Measurements from ENCODE around the gene PI4KB.
A peak's percentile ranks its signal among the peaks of the same experiment; 100 is the strongest.

PI4KB gene

GRCh38 chr1:151311589-151312331, 15.5 kb downstream of the PI4KB start:
- DNase-seq = no peak

GRCh38 chr1:151311011-151311410, 16.2 kb downstream of the PI4KB start:
- peaks cover 55% of the 10 kb centered on the region for H3K36me3 Mint-ChIP-seq (ENCODE audit: low read depth)
- no peaks in the 10 kb centered on the region for H3K9me3 Mint-ChIP-seq
- H3K27me3 Mint-ChIP-seq (ENCODE audit: low read depth, poor library complexity) = no peaks in the 10 kb centered on the region
- no peak for DNase-seq
- TF ChIP-seq CTCF (IDR thresholded peaks at IDR 0.05) = no peak
- no peak overlapping the region for H3K4me3 Mint-ChIP-seq
- H3K27ac Mint-ChIP-seq = peak overlapping the region; percentile 25
- peaks cover 32% of the 10 kb centered on the region for H3K4me1 Mint-ChIP-seq

More at GRCh38 chr1:151311589-151312331, 15.5 kb downstream of the PI4KB start:
- Mint-ChIP-seq H3K36me3 (ENCODE audit: low read depth) (peaks cover 56% of the 10 kb centered on the region), H3K27me3 (ENCODE audit: low read depth, poor library complexity) (no peaks in the 10 kb centered on the region), H3K4me3 (no peak overlapping the region), H3K9me3 (no peaks in the 10 kb centered on the region), H3K27ac (peak overlapping the region; percentile 69), H3K4me1 (peaks cover 32% of the 10 kb centered on the region)
- no peak for TF ChIP-seq CTCF (IDR thresholded peaks at IDR 0.05)

- H3K27ac Mint-ChIP-seq = peak overlapping the region; percentile 77
- no peak overlapping the region for H3K4me3 Mint-ChIP-seq
- peaks cover 55% of the 10 kb centered on the region for H3K36me3 Mint-ChIP-seq (ENCODE audit: low read depth)
- no peaks in the 10 kb centered on the region for H3K27me3 Mint-ChIP-seq (ENCODE audit: low read depth, poor library complexity)
- DNase-seq = no peak
- H3K4me1 Mint-ChIP-seq = peaks cover 32% of the 10 kb centered on the region
- TF ChIP-seq CTCF (IDR thresholded peaks at IDR 0.05) = no peak
- no peaks in the 10 kb centered on the region for H3K9me3 Mint-ChIP-seq
Measured at GRCh38 chr1:151309811-151310323, 17.3 kb downstream of the PI4KB start.

DNA sequence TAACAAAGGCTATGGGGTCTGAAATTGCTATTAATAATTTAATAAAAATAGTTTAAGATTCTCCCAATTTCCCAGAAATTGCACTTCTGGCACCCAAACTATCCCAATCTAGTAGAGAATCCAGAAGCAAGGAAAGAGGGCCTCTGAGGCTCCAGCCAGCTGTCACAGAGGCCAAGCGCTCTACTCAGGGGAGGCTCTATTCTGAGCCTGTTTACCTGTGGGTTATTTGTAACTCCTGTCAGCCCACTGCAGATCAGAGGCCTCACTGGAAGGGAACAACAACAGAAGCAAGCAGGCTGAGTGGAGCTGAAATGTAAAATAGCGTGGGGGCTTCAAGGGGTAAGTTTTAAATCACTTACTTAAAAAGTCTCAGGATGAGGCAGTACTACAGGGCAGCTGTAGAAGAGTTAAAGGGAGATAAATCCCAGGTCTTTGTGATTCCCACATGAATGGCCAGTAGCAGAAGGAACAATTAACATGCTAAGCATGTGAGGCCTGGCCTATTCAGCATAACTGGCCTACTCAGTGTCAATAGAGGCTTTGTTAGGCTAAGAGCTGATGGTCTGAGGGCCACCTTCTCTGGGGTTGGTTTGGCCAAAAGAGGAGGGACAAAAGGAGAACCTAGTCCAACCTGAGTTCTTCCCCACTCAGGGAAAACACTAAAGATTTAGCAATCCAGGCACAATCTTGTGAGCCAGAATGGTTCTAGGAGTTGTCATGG, 32.3 kb downstream of the PI4KB start:
- no peak for DNase-seq
- Mint-ChIP-seq H3K36me3 (ENCODE audit: low read depth) (peaks cover 43% of the 10 kb centered on the region), H3K27ac (peak overlapping the region; percentile 85), H3K27me3 (ENCODE audit: low read depth, poor library complexity) (no peaks in the 10 kb centered on the region), H3K9me3 (no peaks in the 10 kb centered on the region), H3K4me3 (no peak overlapping the region), H3K4me1 (peaks cover 14% of the 10 kb centered on the region)
- no peak for TF ChIP-seq CTCF (IDR thresholded peaks at IDR 0.05)

- H3K9me3 Mint-ChIP-seq = no peaks in the 10 kb centered on the region
- peaks cover 14% of the 10 kb centered on the region for H3K4me1 Mint-ChIP-seq
- peaks cover 34% of the 10 kb centered on the region for H3K36me3 Mint-ChIP-seq (ENCODE audit: low read depth)
- H3K4me3 Mint-ChIP-seq = no peak overlapping the region
- no peak overlapping the region for H3K27ac Mint-ChIP-seq
- no peaks in the 10 kb centered on the region for H3K27me3 Mint-ChIP-seq (ENCODE audit: low read depth, poor library complexity)
- TF ChIP-seq CTCF (IDR thresholded peaks at IDR 0.05) = no peak
- no peak for DNase-seq
Measured at GRCh38 chr1:151293093-151293492, 34.1 kb downstream of the PI4KB start.
